ENCODE results near the gene ASIC2.

The ASIC2 gene

GRCh38 chr17:33287096-33287725 lies 5.9 kb downstream of the ASIC2 start:
- no peak for DNase-seq

DNA sequence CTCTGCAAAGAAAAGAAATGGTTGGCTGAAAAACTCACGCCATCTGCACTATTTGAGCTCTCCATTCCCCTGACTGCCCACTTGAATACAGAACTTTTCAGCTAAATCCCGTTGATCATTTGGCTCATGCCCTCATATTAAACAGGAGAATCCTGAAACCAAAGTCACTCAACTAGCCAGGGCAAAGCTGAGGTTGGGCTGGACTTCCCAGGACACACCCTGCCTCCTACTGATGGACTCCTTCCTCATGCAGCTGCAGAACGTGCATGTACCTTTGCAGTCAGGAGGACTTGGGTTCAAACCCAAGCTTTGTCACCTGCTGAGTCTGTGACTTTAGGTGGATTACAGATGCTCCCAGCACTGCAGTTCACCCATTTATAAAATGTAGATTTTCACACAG lies 7.7 kb downstream of the ASIC2 start:
- no peak for DNase-seq

- no peak for DNase-seq
These were observed 9.1 kb downstream of the ASIC2 start for GRCh38 chr17:33284022-33284421.

GRCh38 chr17:33280162-33280943 lies 12.7 kb downstream of the ASIC2 start:
- no peak for DNase-seq

GRCh38 chr17:33277436-33278100 lies 15.5 kb downstream of the ASIC2 start:
- no peak for DNase-seq

DNA sequence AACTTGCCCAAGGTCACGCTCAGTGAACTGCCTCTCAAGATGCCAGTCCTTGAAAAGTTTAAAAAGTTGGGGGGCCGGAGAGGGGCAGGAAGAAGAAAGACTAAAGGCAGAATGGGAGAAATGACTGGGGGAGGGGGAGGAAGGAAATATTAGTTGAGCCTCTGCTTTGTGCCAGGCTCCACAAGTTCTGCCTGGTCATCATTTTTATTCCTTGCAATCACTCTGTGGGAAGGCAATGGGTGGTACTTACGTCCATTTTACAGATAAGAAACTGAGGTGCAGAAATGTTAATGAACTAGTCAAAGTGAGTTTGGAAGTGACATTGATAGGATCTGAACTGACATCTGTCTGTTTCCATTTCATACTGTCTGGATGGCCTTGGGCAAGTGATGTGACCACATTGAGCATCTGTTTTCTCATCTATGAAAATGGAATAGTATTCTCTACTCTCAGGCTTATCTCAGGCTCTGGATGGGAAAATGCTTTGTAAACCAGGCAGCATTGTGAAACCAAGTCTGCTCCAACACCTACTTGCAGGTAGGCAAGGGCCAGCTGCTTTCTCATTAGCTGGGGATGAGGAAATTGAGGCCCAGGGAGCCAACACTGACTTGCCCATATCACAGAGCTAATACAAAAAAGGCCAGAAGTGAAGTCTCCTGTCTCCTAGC lies 19.2 kb downstream of the ASIC2 start:
- DNase-seq = no peak

DNA sequence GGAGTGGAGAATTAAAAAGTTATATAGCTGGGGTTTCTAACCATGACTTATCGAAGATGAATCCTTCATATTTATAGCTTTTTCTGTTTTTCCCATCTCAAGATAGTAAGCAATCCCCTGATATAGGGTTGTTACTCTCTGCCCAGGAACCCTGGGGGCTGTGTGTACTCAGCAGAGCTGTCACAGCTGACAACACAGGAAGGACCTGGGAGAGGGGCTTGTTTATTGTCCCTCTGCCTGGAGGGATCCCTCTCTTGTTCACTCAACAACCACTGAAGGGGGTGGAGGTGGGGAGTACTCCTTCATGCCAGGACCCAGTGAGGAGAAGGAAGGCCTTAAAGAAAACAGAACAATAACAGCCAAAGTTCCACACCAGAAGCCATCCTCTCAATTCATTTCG lies 19.8 kb downstream of the ASIC2 start:
- DNase-seq = no peak

- DNase-seq = no peak
These were observed 20.7 kb downstream of the ASIC2 start for GRCh38 chr17:33272438-33272837.

GRCh38 chr17:33269337-33270060 lies 23.6 kb downstream of the ASIC2 start:
- DNase-seq = no peak

DNA sequence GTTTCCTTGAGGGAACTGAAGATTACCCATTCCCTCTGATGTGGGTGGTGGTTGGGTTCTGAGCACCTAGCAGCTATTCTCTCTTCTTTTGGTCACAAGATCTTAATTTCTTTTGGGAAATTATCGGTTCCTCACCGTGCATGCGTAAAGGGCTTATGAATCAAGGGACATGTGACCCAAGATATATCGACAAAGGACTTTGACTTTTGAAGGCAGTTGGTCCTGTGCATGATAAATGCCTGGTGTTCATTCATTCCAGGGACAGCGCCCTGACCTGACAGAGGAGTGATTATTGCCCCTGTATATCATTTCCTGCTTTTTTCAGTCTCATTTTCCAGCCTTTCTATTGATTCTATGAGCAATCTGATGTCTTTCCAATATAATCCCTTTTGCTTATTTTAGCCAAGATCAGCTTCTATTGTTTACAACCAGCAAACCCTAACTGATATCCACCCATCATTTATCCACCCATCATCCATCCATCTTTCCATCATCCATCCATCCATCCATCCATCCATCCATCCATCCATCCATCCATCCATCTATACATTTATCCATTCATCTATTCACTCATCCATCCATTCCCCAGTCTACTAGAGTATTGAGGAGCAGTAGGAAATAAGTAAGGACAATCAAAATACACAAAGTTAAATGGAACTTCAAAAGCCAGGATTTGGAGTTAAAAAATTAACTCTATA lies 25.1 kb downstream of the ASIC2 start:
- DNase-seq = no peak

DNA sequence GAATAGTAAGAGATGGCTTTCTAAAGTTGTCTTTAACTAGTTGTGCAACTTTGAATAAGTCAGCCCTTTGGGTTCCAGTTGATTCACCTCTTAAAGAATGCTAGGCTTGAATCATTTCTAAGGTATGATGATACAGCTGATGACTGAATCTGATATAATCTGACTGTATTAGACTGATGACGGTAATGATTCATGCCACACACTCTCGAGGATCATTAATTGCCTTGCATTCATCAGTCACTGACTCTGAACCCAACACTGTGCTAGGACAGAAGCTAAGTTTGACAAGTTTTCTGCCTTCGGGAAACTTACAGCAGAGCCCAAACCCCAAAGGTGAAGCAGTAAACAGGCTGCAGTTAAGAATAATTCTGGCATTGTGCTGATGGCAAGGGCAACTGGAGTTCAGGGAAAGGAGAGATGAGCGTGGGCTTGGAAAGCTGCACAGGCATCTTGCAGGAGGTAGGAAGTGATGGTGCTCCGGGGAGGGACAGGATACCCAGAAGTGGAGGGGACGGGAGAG lies 25.8 kb downstream of the ASIC2 start:
- DNase-seq = no peak

GRCh38 chr17:33266611-33267010 lies 26.5 kb downstream of the ASIC2 start:
- DNase-seq = no peak

DNA sequence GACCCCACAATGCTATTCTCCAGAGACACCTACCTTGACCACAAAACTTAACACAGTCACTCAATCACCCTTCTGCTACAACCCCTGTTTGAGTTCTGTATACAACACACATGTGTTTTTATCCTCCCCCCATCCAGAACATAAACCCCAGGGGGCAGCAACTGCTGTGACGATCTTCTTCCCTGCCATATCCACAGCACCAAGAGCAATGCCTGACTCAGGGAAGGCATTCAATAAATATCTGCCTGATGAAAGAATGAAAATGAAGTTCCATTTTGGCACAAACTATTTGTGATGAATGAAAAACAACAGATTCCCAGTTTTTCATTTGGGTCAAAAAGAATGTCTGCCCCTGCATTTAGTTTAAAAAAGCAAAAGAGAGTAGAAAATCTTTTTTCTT lies 27.0 kb downstream of the ASIC2 start:
- DNase-seq = no peak

DNA sequence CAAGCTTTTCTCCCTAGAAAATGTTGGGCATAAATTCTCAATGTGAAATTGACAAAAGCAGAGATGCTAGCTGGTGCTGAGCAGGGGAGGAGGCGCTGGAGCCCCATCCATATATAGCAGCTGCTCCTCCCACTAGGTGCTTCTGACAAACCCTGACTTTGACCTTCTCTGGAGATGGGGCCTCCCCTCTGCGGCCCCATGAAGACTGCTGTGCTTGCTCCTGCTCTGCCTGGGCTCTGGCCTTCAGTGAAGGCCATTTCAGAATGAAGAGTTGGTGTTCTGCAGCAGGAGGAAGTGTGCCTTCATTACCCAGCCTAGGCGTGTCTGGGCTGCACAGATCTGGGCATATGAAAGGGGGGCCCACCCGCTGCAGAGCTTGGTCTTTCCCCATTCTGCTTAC lies 29.7 kb downstream of the ASIC2 start:
- no peak for DNase-seq

DNA sequence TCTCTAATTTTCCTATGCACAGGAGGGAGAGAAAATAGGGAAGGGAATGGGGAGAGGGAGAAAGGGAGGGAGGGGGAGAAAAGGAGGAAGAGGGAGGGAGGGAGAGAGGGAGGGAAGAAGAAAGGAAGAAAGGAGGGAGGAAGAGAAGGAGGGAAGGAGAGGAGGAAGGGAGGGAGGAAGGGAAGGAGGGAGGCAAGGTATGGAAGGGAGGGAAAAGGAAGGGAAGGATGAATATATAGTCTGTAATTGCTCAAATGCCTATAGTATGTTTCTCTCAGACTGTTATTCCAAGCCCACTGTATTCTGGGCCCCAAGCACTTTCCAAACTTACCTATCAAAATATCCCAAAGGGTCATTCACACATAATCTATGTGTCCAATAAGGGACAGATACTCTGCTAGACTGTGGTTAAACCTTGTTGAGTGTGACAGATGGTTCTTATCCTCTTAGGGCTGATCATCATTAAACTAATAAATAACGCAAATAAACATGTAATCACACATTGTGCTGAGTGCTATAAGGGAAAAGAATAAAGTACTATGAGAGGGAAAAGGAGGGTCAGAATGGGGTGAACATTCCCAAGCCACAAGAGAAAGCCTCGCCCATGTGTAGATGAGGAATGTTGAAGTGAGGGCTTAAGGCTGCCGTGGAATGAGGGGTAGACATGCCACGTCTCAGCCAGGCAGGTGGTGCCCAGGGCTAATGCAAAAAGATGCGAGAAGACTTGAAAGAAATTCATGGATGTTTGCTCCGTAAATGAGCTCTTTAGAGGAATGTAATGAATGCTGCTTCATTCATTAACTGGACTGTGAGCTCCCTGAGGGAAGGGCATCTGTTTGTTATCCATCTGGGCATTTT lies 30.6 kb downstream of the ASIC2 start:
- no peak for DNase-seq

GRCh38 chr17:33261820-33262219 lies 31.3 kb downstream of the ASIC2 start:
- DNase-seq = no peak

GRCh38 chr17:33260638-33261037 lies 32.5 kb downstream of the ASIC2 start:
- no peak for DNase-seq

DNA sequence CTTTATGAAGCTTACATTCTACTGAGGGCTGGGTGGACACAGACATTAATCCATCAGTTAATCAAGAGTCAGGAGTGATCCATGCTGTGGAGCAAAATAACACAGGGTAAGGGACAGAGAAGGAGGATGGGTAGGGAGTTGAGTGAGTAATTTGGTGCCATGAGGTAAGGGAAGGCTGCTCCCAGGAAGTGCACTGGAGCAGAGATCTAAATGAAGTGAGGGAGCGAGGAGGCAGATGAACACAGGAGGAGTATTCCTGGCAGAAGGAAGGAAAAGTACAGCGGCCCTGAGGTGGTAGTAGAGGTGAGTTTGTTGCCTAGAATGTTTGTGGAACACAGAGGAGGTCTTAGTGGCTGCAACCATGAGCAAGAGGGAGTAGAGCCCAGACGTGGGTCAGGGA lies 34.8 kb downstream of the ASIC2 start:
- DNase-seq = no peak

DNA sequence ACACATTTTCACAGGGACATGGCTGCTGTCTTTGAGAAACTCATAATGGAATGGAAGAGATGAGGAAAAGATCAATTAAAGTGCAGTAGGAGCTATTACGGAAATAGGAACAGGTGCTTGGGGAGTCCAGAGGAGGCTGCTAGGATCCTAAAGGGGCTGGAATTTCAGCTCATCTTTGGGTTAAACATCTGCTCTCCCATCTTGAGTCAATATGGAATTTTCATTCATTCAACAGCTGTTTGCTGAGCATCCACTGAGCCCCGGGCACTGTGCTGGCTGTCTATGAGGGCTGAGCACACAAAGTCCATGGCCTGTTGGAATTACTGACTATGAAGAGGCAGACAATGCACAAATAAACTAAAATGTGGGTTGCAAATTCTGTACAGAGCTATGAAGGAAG lies 47.9 kb downstream of the ASIC2 start:
- no peak for DNase-seq

- DNase-seq = no peak
These were observed 49.4 kb downstream of the ASIC2 start for GRCh38 chr17:33243732-33244131.
